ENCODE measurements around the gene GALM.
"Not testable (repeated sequence)": the region's sequence is repeated elsewhere in the genome, so short reads cannot be mapped to it uniquely, and the experiment has no call there.

Gene GALM

DNA sequence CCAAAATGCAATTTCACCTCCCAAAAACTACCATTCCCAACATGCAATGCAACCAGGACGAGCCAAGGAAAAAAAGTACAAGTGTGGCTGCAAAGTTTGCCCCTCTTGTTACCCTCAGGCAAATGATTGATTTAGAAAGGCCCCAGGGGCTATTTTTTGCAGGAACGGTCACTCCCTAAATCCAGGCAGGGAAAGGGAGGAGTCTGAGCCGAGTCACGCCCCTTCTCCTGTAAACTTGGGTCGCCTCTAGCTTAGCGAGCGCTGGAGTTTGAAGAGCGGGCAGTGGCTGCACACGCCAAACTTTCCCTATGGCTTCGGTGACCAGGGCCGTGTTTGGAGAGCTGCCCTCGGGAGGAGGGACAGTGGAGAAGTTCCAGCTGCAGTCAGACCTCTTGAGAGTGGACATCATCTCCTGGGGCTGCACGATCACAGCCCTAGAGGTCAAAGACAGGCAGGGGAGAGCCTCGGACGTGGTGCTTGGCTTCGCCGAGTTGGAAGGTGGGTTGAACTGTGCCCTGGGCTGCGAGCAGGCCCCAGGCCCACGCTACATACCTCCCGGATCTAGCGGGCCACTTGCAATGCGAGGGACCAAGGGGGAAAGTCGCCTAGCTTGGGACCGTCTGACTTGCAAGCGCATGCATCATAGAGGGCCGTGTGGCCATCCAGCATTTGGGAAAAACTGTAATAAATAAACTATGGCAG is at the start of gene GALM:
GALM (plus strand) TSS at position 261 of the 702 bp plus-strand sequence; CDS start at position 309, 48 bp downstream.
- DNase-seq: no peak

DNA sequence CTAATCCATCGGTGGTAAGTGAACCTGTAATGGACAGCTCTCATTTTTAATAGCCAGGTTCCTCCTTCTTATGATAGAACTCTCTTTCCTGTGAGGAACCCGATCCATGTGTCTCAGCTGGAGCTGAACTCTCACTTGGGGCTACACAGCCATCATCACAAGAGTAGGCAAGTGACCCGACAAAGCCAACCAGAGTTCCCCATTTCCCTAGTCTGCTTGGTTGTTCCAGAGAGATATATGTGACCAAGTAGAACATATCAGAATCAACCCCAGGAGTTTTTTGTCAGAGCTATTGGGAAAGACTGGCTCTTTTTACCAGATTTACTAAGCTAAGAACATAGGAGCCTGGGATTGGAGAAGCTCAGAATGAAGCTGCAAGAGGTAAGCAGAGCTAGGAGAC is 48.6 kb upstream of the GALM start:
- no peak for DNase-seq

DNA sequence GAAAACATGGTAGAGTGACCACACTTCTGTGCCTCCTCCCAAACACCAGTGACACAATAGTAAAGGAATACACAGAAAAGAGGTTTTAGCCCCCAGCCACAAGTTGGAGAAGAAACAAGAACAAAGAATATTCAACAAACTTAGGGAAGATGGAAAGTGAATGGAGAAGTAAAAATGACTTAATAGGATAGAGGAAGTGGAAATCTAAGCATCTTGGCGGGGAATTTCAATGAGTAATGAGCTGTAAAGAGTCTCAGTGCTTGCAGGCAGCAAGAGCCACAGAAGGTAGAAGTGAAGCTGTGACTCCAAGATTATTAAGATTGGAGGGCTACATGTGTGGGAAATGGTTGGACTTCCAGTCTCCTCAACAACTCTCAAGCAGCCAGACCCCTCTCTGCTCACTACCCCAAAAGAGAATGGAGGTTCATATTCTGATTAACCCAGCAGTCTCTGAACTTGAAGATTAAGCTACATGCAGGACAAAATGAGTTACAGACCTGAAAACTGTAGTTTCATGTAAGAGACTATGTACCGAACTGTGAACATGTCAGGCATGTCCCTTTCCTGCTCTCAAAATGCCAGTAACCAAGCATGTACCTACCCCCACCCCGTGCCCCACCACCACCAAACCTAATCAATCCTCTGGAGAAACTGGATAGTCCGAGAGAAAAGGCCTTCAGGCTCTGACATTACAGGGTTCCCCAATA is 46.3 kb upstream of the GALM start:
- DNase-seq: no peak

DNA sequence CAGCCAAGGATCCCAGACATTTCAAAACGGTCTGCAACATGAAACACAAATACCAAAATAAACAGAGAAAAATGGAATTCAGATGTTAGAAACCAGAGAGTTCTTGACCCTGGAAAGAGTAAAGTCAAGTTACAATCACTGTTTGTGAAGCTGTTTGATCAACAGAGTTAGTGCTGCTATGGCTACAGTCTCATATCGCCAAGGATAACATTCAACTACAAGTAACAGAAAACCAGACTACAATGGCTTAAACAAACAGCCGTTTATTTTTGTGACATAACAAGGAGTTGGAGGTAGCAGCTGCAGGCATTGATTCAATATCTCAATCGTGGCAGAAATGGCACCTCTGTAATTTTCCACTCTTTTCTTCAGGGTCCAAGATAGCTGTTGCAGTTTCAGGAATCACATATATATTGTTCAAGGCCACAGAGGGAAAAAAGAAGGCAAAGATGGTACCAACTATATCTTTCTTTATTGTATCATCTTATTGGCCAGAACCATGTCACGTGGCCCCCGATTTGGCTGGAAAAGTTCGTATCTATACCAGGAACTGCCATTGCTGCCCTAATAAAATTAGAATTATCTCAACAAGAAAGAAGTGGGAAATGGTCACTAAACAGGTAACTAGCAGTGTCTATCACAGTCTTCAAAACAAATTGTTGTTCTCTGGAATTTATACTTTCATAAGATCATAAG is 45.5 kb upstream of the GALM start:
- no peak for DNase-seq

DNA sequence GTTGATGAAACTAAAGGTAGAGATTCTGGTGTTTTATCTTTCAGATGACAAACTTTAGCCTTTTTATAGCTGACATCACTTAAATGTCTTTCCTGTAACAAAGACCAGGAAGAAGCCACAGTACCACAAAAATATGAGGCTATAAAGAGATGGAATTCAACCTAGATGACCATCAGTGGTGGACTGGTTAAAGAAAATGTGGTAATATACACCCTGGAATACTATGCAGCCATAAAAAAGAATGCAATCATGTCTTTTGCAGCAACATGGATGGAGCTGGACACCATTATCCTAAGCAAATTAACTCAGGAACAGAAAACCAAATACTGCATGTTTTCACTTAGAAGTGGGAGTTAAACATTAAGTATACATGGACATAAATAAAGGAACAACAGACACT is 44.9 kb upstream of the GALM start:
- no peak for DNase-seq

DNA sequence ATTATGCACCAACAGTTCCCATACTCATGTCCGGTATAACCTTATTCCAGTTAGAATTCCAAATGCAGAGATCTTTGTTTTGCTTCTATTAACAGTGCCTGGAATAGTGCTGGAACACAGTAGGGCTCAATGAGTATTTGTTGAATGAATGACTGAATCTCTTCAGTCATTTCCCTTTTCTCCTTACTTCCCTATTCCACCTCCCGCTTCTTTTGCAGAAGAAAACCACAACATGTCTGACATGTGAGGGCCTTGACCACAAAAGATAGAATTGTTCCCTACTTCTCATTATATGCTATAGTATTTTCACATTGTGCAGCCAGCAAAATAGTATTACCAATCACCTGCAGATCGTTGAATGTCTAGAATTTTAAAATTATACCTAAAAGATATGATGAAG is 43.7 kb upstream of the GALM start:
- no peak for DNase-seq

GRCh38 chr2:38626326-38627035 is 39.4 kb upstream of the GALM start:
- DNase-seq: no peak

GRCh38 chr2:38627391-38627790 is 38.5 kb upstream of the GALM start:
- no peak for DNase-seq

DNA sequence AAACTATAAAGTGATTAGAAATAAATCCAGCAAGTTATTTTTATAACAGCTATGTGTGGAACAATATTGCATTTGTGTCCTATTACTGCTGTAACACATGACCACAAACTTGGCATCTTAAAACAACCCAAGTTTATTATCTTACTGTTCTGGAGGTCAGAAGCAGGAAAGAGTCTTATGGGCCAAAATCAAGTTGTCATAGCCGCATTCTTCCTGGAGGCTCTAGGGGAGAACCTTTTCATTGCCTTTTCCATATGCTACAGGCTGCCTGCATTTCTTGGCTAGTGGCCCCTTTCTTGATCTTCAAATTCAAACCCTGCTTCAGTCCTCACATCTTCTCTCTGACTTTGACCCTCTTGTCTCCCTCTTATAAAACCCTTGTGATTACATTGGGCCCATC is 36.2 kb upstream of the GALM start:
- DNase-seq: no peak

- DNase-seq: no peak
Observed at GRCh38 chr2:38631976-38632375, 33.9 kb upstream of the GALM start.

DNA sequence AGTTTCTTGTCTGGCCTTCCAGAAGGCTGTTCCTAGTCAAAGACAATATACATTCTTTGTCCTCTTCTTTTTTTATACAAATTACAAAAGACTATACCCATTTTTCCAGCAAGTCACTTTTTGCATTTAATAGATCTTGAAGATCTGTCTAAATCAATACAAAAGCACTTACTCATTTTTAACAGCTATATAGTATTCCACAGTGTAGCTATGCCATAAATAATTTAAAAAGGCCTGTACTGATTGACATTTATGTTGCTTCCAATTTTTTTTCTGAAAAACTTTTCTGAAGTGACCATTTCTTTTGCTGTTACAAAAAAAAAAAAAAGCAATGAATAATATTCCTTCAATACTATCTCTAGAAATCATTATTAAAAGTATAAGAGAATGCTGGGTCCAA is 32.9 kb upstream of the GALM start:
- no peak for DNase-seq

- DNase-seq: no peak
Observed at GRCh38 chr2:38633895-38634294, 32.0 kb upstream of the GALM start.

GRCh38 chr2:38634684-38635083 is 31.2 kb upstream of the GALM start:
- DNase-seq: no peak

DNA sequence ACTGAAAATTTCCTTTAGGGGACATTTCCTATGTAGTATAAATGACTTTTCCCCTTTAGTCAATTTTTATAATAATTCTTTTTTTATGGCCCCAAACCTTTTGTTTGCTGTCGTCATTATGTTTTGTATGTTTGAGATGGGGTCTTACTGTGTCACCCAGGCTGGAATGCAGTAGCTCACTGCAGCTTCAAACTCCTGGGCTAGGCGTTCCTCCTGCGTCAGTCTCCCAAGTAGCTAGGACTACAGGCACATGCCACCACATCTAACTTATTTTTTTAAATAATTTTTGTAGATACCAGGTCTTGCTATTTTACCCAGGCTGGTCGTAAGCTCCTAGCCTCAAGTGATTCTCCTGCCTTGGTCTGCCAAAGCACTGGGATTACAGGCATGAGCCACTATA is 30.8 kb upstream of the GALM start:
- DNase-seq: no peak

GRCh38 chr2:38636069-38636468 is 29.8 kb upstream of the GALM start:
- DNase-seq: no peak

DNA sequence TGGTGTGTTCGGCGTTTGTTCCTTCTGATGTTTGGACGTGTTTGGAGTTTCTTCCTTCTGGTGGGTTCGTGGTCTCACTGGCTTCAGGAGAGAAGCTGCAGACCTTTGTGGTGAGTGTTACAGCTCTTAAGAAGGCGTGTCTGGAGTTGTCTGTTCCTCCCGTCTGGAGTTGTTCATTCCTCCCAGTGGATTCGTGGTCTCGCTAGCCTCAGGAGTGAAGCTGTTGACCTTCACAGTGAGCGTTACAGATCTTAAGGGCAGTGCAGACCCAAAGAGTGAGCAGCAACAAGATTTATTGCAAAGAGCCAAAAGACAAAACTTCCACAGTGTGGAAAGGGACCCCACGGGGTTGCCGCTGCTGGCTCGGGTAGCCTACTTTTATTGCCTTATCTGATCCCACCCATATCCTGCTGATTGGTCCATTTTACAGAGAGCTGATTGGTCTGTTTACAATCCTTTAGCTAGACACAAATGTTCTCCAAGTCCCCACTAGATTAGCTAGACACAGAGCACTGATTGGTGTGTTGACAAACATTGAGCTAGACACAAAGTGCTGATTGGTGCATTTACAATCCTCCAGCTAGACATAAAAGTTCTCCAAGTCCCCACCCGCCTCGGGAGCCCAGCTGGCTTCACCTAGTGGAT is 23.4 kb upstream of the GALM start:
- not testable (repeated sequence) for DNase-seq

DNA sequence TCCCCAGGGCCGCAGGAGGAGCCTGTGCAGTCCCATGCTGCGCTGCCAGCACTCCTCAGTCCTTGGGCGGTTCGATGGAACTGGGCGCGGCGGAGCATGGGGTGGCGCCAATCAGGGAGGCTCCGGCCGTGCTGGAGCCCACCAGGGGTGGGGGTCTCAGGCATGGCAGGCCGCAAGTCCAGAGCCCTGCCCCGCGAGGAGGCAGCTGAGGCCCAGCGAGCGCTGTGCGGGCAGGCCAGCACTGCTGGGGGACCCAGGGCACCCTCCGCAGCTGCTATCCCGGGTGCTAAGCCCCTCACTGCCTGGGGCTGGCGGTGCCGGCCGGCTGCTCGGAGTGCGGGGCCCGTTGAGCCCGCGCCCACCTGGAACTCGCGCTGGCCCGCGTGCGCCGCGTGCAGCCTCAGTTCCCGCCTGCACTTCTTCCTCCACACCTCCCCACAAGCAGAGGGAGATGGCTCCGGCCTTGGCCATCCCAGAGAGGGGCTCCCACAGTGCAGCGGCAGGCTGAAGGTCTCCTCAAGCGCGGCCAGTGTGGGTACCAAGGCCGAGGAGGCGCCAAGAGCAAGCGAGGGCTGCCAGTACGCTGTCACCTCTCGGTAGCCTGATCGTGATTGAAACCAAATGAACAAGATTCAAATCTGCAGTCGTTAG is 22.8 kb upstream of the GALM start:
- no peak for DNase-seq

DNA sequence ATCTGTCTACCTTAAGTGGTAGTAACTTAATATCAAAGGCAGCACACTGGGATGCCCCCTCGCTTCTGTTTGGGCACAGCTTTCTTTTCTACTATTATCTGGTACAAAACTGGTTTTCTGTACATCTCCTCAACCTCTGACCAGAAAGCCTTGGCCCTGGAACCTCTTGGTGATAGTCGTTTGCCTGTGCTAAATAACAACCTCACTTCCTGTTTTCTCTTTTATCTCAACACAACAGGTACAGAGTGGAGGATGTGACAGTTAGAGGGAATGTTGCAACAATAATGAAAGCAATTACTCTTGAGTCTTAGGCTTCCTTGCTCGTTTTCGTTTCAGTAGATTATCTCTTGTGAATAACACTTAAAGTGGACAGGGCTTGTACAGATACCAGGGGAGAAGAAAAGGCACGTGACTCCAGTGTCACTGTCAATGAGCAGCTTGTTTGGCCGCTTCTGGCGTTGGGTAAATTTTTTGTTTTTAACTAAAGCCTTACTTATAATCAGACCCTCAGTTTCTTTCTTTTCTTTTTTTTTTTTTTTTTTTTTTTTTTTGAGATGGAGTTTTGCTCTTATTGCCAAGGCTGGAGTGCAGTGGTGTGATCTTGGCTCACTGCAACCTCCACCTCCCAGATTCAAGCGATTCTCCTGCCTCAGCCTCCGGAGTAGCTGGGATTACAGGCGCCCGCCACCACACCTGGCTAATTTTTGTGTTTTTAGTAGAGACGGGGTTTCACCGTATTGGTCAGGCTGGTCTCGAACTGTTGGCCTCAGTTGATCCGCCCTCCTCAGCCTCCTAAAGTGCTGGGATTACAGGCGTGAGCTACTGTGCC is 22.0 kb upstream of the GALM start:
- DNase-seq: not testable (repeated sequence)

GRCh38 chr2:38648107-38648761 is 17.7 kb upstream of the GALM start:
- DNase-seq: no peak

GRCh38 chr2:38649176-38649728 is 16.7 kb upstream of the GALM start:
- no peak for DNase-seq

DNA sequence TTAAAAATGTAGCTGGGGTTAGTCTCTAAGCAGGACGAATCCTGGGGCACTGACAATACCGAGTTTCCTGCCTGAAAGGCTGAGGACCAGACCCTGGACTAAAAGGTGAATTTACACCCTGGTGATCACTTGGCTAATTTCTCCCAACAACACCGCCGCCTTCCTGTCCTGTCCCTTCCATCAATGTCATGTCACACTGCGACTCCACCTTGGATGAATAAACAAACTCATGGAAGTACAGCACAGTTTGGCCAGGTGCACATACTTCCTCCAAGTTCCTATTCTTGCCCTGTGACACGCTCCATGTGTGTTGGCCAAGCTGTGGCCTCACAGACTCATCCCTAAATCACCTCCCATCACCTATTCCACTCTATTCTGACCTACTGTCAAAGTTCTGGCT is 15.9 kb upstream of the GALM start:
- no peak for DNase-seq
